A172 (cell line): ENCODE data around the gene ZMAT2. TPM values are rescaled to one million over a fixed set of nuclear protein-coding genes. Genes with fewer than 3 reads are reported as not detected.
"Not testable (repeated sequence)": the region's sequence is repeated elsewhere in the genome, so short reads cannot be mapped to it uniquely, and the experiment has no call there.

Experiments
- DNase-seq: peaks from one replicate; pipeline ENCODE4 v3.0.0-alpha.2; 2015; ENCODE audit warnings: low spot score
- total RNA-seq: library from RNA; depleted of rRNA; stranded (reverse); fragments of >200 nt; shearing (Covaris generic); gene quantifications from 2 replicates; pipeline ENCODE4 v1.2.3, GENCODE V29; 2014; rRNA removed

Gene ZMAT2
- 91.8 and 100 TPM in 2 replicates for total RNA-seq

GRCh38 chr5:140700177-140701144 is at the start of gene ZMAT2:
Gene ZMAT2, plus strand, starts transcription at chr5:140700447. Its CDS starts 14 bp downstream, at chr5:140700461.
- peak; percentile 98 for DNase-seq

- no peak for DNase-seq
Observed at GRCh38 chr5:140658870-140659269, 41.4 kb upstream of the ZMAT2 start.

GRCh38 chr5:140660371-140660770 is 39.9 kb upstream of the ZMAT2 start:
- not testable (repeated sequence) for DNase-seq

GRCh38 chr5:140664030-140664358 is 36.3 kb upstream of the ZMAT2 start:
- no peak for DNase-seq

- DNase-seq = peak; percentile 95
Observed at GRCh38 chr5:140664359-140665119, 35.7 kb upstream of the ZMAT2 start, which contains the start of gene WDR55. Gene WDR55, plus strand, starts transcription at chr5:140664904. Its CDS starts 9 bp downstream, at chr5:140664913.

- not testable (repeated sequence) for DNase-seq
Observed at GRCh38 chr5:140671035-140671434, 29.2 kb upstream of the ZMAT2 start.

GRCh38 chr5:140671472-140672125 is 28.6 kb upstream of the ZMAT2 start:
- DNase-seq = no peak

GRCh38 chr5:140672455-140673186 is 27.6 kb upstream of the ZMAT2 start:
- no peak for DNase-seq

- DNase-seq = no peak
Observed at GRCh38 chr5:140673187-140673976, 26.9 kb upstream of the ZMAT2 start, which contains the start of gene DND1. Gene DND1, minus strand, starts transcription at chr5:140673576. Its CDS starts 34 bp downstream, at chr5:140673542.

GRCh38 chr5:140674211-140674610 is 26.0 kb upstream of the ZMAT2 start:
- DNase-seq = no peak

- no peak for DNase-seq
Observed at GRCh38 chr5:140674629-140675028, 25.6 kb upstream of the ZMAT2 start.

GRCh38 chr5:140677947-140678346 is 22.3 kb upstream of the ZMAT2 start:
- DNase-seq = no peak

- no peak for DNase-seq
Observed at GRCh38 chr5:140678993-140679392, 21.3 kb upstream of the ZMAT2 start.

GRCh38 chr5:140690376-140690932 is 9.8 kb upstream of the ZMAT2 start:
- DNase-seq = peak; percentile 27

- DNase-seq = peak; percentile 98
Observed at GRCh38 chr5:140690941-140691924, 9.0 kb upstream of the ZMAT2 start, which contains the start of the genes HARS1 and HARS2. Gene HARS1, minus strand, starts transcription at chr5:140691370. Its CDS starts 66 bp downstream, at chr5:140691304. Gene HARS2, plus strand, starts transcription at chr5:140691455. Its CDS starts 194 bp downstream, at chr5:140691649.

- no peak for DNase-seq
Observed at GRCh38 chr5:140694276-140694675, 6.0 kb upstream of the ZMAT2 start.

- DNase-seq = no peak
Observed at GRCh38 chr5:140696891-140697492, 3.3 kb upstream of the ZMAT2 start.

- no peak for DNase-seq
Observed at GRCh38 chr5:140707812-140708211, 7.6 kb downstream of the ZMAT2 start.
